ENCODE measurements around the gene SDK1.

SDK1 gene

DNA sequence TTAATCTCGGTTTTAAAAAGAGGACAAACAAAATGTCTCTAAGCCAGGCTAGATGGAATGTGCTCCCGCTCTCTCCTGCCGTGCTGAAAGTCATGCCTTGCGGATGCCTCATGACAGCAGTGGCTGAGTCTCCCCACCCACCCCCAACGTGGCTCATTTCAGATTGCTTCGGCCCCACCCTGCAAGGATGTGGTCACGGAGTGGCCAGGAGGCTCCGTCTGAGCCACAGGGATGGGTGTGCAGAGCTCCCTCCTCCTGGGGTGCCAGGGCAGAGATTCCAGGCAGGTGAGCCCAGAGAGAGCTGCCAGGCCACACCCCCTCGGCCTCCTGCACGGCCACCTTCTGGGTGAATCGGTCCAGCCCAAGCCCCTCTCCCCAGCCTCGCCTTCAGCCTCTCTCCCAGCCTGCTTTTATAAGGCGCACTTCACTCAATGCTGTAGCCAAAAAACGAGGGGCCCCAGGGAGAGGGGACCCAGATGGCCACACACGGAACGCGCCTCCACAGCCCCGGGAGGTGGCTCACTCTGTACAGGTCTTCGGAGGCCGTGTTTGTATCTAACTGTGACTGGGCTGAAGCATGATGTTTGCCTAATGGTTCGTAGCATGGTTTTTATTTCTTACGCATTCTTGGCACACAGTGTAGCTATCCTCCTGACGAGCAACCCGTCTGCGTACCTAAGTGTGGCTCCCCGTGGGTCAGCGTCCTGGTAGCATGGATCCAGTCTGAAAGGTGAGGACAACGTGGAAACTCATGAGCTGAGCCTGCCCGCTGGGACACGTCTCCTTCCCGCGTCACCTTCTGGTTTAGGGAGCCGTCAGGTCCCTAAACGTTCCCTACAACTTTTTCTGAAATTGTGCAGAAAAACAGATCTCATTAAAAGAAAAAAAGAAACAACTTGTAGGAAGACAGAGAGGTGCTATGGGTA is 967.3 kb downstream of the SDK1 start:
- no peak for DNase-seq

DNA sequence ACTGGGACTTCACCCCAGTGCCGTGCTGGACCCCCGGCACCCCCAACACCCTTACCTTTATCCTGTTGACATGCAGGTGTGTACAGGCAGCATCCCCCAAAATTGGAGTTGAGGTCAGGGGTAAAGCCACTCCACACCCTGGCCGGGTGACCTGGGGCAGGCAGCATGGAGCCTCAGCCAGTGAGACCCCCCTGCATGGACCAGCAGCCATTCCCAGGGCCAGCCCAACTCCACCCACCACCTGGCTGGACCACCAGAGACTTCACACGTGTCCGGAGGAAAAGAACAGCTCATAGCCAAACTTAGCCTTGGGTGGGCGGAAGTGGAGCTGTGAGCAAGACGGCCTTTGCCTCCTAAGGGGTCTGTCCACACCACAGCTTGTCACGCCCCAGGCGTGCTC is 968.0 kb downstream of the SDK1 start:
- no peak for DNase-seq

DNA sequence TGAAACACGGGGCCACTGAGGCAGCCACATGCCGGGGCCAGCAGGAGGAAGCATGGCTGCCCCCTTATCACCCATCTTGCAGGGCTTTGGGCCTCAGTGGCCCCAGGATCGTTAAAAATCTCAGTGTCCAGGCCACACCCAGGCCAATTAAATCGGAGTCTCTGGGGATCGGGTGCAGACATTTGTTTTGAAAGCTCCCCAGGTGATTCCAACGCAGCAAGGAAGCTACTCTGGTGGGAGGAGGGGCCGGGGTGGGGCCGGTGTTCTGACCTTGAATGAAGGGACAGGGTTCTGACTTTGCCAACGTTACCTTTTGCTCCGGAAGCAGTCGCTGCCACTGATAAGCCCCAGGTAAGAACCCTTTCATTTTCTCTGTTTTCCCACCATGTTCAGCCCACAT is 968.7 kb downstream of the SDK1 start:
- no peak for DNase-seq

DNA sequence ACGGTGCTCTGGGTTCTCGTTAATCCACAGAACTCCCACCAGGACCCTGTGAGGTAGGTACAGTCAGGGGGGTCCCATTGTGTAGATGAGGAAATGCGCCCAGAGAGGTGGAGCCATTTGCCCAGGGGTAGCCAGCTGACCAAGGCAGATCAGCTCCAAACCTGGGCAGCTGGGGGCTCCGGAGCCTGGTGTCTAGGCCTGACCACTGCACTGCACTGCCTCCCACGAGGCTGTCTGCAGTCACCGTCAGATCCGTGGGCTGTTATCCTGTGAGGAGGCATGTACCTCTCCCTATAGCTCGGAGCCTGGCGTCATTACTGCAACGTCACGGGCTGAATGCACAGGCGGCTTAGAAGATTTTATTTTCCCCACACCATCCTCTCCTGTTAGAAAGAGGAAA is 969.2 kb downstream of the SDK1 start:
- DNase-seq: no peak

DNA sequence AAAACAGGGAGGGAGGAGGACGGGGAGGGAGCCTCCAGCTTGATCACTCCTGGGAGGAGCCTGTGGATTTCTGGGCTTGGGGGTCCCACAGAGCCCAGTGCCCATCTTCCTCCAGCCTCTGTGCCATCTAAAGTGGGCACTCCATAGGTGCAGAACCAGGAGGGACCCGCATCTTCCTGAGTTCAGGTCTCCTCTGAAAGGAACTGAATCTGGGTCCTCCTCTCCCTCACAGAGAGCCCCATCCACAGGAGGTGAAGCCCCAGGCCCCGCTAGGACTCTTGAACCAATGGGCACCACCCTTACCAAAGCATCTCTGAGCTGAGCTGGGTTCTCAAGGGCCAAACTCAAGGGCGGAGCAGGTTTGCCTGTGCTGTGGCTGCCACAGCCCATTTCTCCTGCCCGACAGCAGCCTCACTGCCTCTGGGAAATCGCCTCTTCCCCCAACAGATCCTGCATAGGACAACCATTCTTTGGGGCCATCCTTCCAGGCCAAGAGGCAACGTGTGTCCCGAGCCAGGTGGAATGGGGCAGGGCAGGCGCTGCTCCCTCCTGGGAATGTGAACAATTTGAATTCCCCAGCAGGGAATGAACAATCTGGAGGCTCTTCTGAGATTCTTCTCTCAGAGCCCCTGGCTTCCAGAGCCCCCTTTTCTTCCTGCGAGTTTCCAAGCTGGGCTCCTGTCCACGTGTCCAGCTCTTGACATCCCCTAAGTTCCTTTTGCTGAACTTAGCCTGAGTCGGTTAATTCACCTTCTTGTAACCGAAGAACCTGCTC is 970.1 kb downstream of the SDK1 start:
- no peak for DNase-seq

DNA sequence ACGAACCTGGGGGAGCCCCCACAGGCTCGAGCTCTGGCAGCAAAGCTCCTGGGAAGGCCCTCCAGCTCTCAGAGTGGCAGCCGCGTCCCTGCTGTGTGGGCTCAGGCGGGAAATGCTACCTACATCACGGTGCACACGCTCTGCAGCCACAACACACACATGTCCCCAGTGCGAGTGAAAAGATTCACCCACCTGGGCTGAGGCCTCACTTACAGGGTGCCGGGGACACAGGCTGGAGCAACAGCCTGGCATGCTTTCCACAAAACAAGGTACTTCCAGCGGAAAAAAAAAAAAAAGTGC is 970.6 kb downstream of the SDK1 start:
- no peak for DNase-seq

DNA sequence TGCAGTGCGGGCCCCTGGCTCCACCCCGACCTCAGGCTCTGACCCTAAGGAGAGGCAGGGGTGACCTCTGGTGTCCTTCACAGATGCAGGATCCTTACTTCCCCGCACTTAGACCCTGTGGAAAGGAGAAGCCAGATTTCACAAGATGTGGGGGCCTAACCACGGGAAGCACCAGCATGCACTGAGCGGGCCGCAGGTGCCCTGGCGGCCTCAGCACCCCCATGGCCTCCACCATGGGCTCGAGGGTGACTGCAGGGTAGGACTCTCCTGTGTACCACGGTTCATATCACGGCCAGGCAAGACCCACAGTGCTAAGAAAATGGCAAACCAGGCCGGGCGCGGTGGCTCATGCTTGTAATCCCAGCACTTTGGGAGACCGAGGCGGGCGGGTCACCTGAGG is 971.1 kb downstream of the SDK1 start:
- no peak for DNase-seq

DNA sequence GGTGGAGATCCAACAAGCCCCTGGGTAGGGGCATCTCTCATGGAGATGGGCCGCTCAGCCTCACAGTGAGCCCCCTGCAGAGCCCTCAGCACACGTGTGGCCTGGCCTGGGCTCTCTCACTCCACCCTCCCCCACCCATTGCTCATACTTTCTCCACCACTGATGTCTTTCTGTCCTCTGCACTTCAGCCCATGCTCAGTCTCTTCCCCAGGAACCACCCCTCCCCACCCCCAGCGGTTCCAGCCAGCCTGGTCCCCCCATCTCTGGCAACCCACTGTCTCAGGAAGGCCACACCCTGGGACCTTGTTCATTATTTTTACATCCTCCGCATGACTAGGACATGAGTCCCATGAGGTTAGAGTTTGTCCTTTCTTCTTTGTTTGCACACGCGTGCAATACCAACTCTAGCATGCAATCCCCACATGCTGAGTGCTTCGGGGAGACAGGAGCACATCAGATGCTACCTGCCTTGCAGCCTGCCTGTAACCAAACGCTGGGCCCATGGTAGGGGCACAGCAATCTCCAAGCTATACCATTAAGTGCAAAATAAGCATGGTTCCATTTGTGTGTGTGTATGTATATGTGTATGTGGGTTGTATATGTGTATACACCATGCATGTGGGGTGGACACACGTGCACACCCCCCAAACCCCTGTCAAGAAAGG is 972.6 kb downstream of the SDK1 start:
- DNase-seq: no peak

DNA sequence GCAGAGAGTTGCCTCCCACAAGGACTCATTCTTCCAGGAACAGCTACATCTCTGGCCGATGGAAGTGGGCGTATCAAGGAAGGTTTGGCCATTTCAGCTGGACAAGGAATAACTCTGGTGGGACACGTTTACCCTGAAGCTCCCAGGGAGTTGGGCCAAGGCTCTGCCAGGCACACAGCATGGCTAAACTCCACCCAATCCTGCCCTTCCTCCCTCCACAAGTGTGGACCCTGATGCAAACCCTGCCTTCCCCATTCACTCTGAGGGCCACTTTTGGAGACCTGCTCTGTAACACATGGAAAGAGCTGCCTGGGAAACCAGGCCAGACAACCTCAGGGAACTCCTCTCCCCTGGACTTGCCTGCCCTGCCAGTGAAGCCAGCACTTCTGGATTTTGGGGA is 973.2 kb downstream of the SDK1 start:
- DNase-seq: no peak

DNA sequence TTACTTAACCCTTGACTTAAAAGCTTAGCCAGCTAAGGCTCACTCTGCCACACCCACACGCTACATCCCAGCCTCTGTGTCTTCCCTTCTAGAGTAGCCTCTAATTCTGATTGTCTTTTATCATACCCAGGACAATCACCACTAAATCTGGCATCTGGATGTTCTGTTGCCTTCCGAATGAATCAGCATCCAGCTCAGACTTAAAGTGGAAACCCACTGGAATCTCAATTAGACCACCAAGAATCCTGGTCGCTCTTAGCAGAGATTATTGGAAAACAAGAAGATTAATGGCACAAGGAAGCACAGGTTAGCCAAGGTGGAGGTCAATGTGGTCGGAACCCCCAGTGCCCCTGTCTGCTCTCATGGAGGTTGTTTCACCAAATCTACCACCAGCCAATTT is 976.9 kb downstream of the SDK1 start:
- DNase-seq: no peak

DNA sequence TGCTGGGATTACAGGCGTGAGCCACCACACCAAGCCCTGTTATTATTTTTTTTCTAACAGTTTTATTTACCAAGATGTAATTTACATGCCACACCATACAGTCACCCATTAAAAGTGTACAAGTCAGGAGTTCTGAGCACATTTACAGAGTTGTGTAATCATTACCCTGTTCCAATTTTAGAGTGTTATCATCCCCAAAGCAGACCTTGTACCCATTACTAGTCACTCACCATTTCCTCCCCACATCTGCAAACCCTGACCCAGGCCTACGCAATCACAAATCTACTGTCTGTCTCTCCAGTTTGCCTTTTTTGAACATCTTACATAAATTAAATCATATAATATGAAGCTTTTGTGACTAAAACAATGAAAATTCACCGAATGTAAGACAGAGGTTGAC is 978.2 kb downstream of the SDK1 start:
- DNase-seq: no peak

DNA sequence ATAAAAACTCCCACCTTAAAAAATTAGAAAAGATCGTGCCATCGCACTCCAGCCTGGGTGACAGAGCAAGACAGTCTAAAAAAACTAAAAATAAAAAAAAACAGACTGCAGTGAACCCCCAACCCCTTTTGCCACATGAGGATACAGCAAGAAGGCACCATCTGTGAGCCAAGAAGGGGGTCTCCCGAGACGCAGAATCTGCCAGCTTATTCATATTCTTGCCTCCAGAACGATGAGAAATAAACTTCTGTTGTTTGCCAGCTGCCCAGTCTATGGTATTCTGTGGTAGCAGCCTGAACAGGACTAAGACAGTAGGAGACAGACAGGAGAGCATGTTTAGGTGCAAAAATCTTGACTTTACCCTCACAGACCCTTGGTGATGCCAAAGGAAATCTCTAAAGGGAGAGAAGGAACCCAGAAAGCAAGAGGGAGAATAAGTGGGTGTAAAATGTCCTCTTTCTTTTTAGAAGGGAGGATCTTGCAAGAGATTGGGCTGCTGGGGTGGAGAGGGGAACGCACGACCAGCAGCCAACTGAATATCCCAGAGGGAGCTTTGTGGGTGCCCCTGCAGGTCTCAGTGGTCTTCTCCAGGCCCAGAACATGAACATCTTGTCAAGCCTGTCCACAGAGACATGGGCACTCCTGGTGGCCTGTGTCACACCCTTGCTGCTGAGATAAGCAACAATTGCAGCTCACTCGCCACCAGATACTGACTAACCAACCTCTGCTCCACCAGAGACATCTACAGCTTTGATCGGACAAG is 980.4 kb downstream of the SDK1 start:
- no peak for DNase-seq

DNA sequence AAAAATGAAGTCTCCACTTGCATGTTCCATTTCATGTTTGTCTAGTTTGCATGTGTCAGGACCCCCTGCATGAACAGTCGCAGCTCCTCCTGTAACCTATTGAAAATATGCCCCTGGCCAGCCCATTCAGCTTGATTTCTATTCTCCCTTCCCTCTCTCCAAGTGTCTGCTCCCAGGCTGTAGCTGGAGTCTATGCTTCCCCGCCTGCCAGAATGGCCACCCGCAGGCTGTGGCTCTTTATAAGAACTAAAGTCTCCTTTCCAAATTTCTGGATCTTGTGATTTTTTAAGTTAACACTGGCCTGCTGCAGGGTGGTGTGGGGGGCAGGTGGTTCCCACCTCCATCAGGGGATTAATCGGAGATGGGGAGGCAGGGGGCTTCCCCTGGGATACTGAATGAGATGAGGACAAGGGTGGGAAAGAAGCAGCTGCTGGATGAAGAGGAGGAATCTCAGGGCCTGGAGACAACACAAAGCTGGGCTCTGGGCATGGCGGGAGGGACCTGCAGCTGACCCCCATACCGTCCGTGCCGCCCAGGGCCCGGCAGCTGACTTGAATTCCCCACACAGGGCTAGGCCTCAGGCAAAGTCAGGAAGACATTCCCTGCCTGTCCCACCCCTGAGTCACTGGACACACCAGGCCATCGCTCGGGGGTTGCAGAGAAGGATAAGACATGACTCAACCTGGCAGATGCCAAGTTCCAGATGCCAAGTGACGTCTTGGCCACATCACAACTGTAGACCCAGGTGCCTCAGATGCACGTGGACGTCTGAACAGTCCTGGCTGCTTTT is 981.6 kb downstream of the SDK1 start:
- DNase-seq: no peak

DNA sequence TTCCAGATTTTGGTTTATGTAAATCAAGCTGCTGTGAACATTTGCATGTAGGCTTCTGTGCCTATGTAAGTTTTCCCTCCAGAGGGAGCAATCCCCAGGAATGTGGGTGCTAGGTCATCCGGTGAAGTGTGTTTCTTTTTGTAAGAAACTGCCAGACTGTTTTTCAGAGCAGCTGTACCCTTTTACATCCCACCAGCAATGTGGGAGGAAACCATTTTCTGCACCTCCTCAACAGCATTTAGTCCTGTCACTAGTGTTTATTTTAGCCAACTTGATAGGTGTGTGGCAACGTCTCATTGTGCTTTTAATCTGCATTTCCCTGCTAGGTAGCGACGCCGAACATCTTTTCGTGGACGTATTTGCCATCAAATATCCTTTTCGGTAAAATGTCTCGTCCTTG is 985.3 kb downstream of the SDK1 start:
- no peak for DNase-seq

DNA sequence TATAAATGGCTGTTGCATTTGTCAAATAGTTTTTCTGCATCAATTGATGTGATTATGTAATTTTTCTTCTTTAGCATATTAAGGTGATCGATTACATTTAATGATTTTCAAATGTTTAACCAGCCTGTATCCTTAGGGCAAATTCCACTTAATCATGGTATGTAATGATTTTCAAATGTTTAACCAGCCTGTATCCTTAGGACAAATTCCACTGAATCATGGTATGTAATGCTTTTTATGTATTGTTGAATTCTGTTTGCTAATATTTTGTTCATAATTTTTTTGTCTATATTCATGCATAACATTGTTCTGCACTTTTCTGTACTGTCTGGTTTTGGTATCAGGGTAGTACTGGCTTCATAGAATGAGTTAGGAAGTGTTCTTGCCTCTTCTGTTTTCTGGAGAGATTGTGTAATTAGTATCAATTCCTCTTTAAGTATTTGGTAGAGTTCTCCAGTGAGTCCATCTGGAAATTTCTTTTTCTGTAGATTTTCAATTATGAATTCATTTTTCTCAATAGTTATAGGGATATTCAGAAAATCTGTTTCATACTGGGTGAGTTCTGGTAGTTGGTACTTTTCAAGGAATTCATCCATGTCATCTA is 987.8 kb downstream of the SDK1 start:
- DNase-seq: no peak

DNA sequence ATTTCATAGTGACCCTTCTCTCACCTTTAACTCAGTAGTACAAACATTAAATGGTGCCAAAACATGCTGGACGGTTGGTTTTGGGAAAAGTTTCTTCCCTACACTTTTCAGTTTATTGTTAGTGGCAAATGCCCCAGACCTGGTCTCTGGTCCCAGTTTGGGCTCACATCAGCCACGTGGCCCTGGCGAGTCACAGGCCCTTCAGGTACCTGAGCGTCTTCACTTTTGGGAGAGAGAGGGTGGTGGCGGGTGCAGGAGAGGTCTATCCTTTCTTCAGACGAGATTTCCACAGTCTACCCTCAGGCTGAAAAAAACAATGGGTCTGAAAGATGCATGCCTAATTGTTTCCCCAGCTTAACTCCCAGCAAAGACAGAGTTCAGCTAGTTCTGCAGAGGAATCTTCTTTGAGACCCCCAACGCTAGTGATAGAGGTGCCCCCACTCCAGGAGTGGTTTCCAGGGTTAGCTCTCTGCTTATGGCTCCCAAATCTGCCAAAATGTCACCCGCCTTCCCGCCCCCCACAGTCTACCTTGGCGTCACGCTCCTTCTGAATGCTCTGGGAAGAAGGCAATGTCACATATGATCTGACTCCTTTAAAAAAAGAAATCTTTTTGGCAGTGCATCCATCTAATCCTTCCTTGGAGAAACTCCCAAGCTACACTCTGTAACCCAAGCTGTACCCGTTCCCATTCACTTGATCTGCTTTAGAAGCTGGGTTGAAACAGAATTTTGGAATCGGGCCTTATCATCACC is 996.3 kb downstream of the SDK1 start:
- DNase-seq: no peak

DNA sequence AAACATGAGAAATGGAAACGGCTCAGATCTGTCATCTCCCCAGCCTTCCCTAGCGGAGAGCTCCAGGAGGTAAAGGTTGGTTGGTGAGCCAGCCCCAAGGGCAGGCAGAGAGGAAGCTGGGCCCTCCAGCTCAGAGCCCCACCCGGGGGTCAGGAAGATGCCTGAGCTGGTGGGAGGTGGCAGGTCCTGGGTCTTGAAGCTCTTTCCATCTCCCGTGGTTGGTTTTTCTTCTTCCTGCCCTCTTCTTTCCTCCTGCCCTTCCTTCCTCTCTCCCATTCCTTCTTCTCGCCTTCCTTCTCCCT is 996.8 kb downstream of the SDK1 start:
- DNase-seq: no peak

DNA sequence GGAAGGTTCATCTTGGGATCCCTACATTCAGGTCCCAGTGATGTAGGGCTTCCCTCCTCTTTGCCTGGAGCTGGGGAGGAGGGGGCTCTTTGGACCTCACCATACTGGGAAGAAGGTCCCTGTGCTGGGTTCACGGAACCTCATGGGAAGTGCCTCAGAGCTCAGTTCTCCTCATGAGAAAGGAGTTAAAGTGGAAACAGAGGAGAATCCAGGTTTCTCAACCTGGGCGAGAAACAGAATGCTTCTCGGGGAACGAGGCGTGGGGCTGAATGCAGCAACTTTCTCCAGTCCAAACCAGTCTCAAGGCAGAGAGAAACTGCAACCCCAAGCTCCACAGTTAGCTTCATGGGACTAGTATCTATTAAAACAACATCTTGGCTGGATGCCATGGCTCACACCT is 998.4 kb downstream of the SDK1 start:
- DNase-seq: no peak

DNA sequence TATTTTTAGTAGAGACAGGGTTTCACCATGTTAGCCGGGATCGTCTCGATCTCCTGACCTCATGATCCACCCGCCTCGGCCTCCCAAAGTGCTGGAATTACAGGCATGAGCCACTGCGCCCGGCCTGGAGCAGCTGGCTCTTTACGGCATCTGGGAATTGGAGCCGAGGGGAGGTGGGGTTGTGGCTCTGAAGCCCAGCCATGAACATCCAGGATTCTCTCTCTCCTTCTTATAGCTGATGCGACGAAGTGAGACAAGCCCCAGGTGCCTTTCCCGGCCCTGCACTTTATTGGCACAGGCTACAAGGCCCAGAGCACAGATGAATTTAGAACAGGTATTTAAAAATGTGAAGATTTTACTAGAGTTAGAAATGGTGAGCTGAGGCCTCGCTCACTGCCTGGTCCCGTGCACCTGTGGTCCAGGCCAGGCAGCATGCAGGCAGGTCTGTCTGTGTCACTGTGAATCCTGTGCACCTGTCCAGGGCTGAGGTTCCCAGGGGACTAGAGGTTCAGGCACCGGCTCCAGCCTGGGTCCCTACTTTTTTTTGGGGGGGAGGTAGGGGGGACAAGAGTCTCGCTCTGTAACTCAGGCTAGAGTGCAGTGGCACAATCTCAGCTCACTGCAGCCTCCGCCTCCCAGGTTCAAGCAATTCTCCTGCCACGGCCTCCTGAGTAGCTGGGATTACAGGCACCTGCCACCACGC is 1001.3 kb downstream of the SDK1 start:
- DNase-seq: no peak

DNA sequence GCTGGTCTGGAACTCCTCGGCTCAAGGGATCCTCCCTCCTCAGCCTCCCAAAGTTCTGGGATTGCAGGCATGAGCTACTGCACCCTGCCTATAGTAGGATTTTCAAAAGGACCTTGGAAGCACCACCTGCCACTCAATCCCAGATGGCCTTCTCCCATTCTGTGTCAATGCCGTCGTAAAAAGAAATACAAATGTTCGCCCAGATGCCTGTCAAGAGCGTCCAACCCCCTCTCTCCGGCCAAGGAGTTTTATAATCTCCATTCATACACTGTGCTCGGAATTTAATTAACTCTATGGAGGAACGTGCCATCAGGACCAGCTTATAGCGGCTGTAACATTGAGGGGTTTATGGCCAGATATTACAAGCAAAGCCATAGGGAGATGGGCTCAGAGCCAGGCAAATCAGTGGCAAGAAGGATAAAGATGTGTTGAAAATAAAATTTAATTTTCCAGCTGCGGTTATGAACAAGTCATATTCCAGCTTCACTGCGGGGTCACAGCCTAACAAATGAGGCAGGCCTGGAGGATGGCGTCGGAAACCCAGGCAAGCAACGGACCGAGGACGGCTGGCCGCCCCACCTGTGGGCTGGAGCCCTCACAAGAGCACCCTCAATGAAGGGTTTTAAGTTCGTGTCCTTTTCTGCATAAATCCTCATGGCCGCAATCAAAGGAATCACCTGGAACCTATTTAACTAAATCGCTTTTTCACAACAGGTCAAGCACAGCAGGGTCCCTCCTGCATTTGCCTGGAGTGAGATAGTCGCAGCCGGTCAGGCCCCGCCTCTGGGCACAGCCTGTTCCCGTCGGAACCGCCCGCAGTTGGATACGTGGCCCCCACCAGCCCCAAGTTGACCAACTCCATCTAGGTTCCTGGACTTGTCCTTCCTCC is 1006.5 kb downstream of the SDK1 start:
- no peak for DNase-seq

All from NCI-H774 (cell line).